OCI-LY7 (cell line): Measurements from ENCODE around the gene HSPA1L. TPM values are rescaled to one million over a fixed set of nuclear protein-coding genes. Genes with fewer than 3 reads are reported as not detected.

ENCODE experiments used
- BruUV-seq: library from RNA; stranded (reverse); fragments of 400-500 nt; replicated peaks from 2 replicates; lab custom pipeline; 2021; lab: Mats Ljungman, UMichigan
- CTCF ChIA-PET: fragments of 300-600 bp; sonication (Branson Sonifier 250); formaldehyde crosslinking; loops from one replicate; lab custom pipeline; 2022; ENCODE audit warnings: antibody characterized with exemption; ENCODE audit not compliant: unreplicated experiment; lab: Charles Lee
- POLR2A ChIA-PET: fragments of 300-600 bp; sonication (Branson Sonifier 250); formaldehyde crosslinking; loops from one replicate; lab custom pipeline; 2022; ENCODE audit warnings: antibody characterized with exemption; lab: Charles Lee
- DNase-seq: peaks from one replicate; pipeline ENCODE4 v3.0.0-alpha.2; 2015; ENCODE audit warnings: low spot score
- H2AFZ ChIP-seq: fragments of 200-600 bp; sonication (generic), shearing (Covaris generic); 2 replicates; pipeline ENCODE4 v1.6.1; 2014; ENCODE audit warnings: mild to moderate bottlenecking, antibody characterized with exemption, low read length, moderate library complexity
- H3K27ac ChIP-seq: fragments of 200-600 bp; sonication (generic); 2 replicates; pipeline ENCODE4 v1.5.1; 2014; ENCODE audit warnings: mixed run types, low read depth, mild to moderate bottlenecking, moderate library complexity, low read length, inconsistent platforms; ENCODE audit not compliant: poor library complexity, severe bottlenecking
- H3K36me3 ChIP-seq: fragments of 200-600 bp; sonication (generic); 2 replicates; pipeline ENCODE4 v1.6.1; 2014; ENCODE audit warnings: mild to moderate bottlenecking, antibody characterized with exemption, low read length, moderate library complexity, mixed read lengths; ENCODE audit not compliant: insufficient read depth
- H3K4me1 ChIP-seq: fragments of 200-600 bp; sonication (generic); 2 replicates; pipeline ENCODE4 v1.5.1; 2014; ENCODE audit warnings: mild to moderate bottlenecking, low read length; ENCODE audit not compliant: insufficient read depth, poor library complexity, severe bottlenecking
- H3K4me2 ChIP-seq: fragments of 200-600 bp; sonication (generic); 2 replicates; pipeline ENCODE4 v1.6.1; 2014; ENCODE audit warnings: mild to moderate bottlenecking, low read length
- H3K4me3 ChIP-seq: fragments of 200-600 bp; sonication (generic); 2 replicates; pipeline ENCODE4 v1.5.1; 2014; ENCODE audit warnings: mild to moderate bottlenecking, low read depth, low read length; ENCODE audit not compliant: poor library complexity, severe bottlenecking
- H3K79me2 ChIP-seq: fragments of 200-600 bp; sonication (generic); 2 replicates; pipeline ENCODE4 v1.6.1; 2016; ENCODE audit warnings: low read depth, mild to moderate bottlenecking, low read length, moderate library complexity, mixed read lengths; ENCODE audit not compliant: insufficient read depth
- H3K9me2 ChIP-seq: fragments of 200-600 bp; sonication (generic); 2 replicates; pipeline ENCODE4 v1.6.1; 2016; ENCODE audit warnings: mild to moderate bottlenecking, low read length, mixed read lengths; ENCODE audit not compliant: insufficient read depth
- H3K9me3 ChIP-seq: fragments of 200-600 bp; sonication (generic); 2 replicates; pipeline ENCODE4 v1.6.1; 2014; ENCODE audit warnings: mild to moderate bottlenecking, mixed run types, low read length, mixed read lengths
- H4K20me1 ChIP-seq: fragments of 200-600 bp; sonication (generic); 2 replicates; pipeline ENCODE4 v1.6.1; 2014; ENCODE audit warnings: mild to moderate bottlenecking, antibody characterized with exemption, low read length, moderate library complexity, mixed read lengths; ENCODE audit not compliant: insufficient read depth
- CTCF ChIP-seq: fragments of 200-600 bp; sonication (generic); conservative IDR thresholded peaks from 2 replicates; pipeline ENCODE4 v1.5.1; 2014; ENCODE audit warnings: mild to moderate bottlenecking, antibody characterized with exemption, low read length, moderate library complexity, mixed read lengths
- EZH2phosphoT487 ChIP-seq: fragments of 200-600 bp; sonication (generic); IDR thresholded peaks from 2 replicates; pipeline ENCODE4 v1.6.1; 2018; ENCODE audit warnings: low read depth, borderline replicate concordance, mild to moderate bottlenecking, mixed run types, antibody characterized with exemption, low read length, moderate library complexity, mixed read lengths
- intact Hi-C: fragments of 100-400 bp; cut with micrococcal nuclease; formaldehyde crosslinking; loops from one replicate; pipeline ENCODE4 v1.10.0; 2022; ENCODE audit not compliant: unreplicated experiment
- total RNA-seq, 2 experiments: library from RNA; depleted of rRNA in 1 of 2; stranded (reverse); fragments of >200 nt in 1 of 2; shearing (Covaris generic) in 1 of 2; gene quantifications; 2 replicates each; pipeline ENCODE4 v1.2.3, GENCODE V29; 2014 to 2022

Gene HSPA1L
- total RNA-seq, 2 experiments from 2014 or later, result 0.19 to 0.49 TPM

GRCh38 chr6:31795616-31796298 lies 19.3 kb downstream of the HSPA1L start, which contains the start of gene VARS1:
TSS of gene VARS1 (minus strand) at chr6:31795752. CDS start at chr6:31795217, 535 bp downstream.
- H4K20me1 ChIP-seq, result no peaks in the 10 kb centered on the region
- H3K79me2 ChIP-seq, result peaks cover 28% of the 10 kb centered on the region

GRCh38 chr6:31794866-31795615 lies 20.0 kb downstream of the HSPA1L start:
- H3K4me2 ChIP-seq, result peak overlapping the region; percentile 90
- H3K4me1 ChIP-seq, result peaks cover 56% of the 10 kb centered on the region
- no peak for DNase-seq
- no peaks in the 10 kb centered on the region for H3K9me3 ChIP-seq
- no peaks in the 10 kb centered on the region for H4K20me1 ChIP-seq
- peak overlapping the region; percentile 20; the same call in 1 of the 2 replicates for H2AFZ ChIP-seq
- intact Hi-C loops, result loop anchor here (1.0 to 10.0 kb wide), 3 partner anchors 68 to 250 kb away; partner anchors contain the start of genes ATP6V1G2, DDX39B, NEU1 and NFKBIL1
- peak overlapping the region; percentile 47 for H3K27ac ChIP-seq
- TF ChIP-seq EZH2phosphoT487 (no peak), CTCF (no peak)
- H3K4me3 ChIP-seq, result peak overlapping the region; percentile 90
- H3K79me2 ChIP-seq, result peaks cover 32% of the 10 kb centered on the region
- BruUV-seq, result TSS peak; percentile 72
- ChIA-PET POLR2A (interaction anchor here (0.6 kb wide), 2 partner anchors 35 to 53 kb away, joined by 3 to 6 read pairs; no protein-coding TSS in a partner anchor), CTCF (no interaction called here)
- peaks cover 51% of the 10 kb centered on the region for H3K36me3 ChIP-seq
- no peaks in the 10 kb centered on the region for H3K9me2 ChIP-seq

More at GRCh38 chr6:31795616-31796298, 19.3 kb downstream of the HSPA1L start, which contains the start of gene VARS1:
- no TSS peak for BruUV-seq
- TF ChIP-seq EZH2phosphoT487, result no peak
- peak; percentile 74 for TF ChIP-seq CTCF
- intact Hi-C loops, result loop anchor here (1.0 to 10.0 kb wide), 5 partner anchors 31 to 251 kb away; partner anchors contain the start of genes ATP6V1G2, DDX39B, HSPA1B and NEU1
- ChIA-PET POLR2A (interaction anchor here (0.5 to 1.0 kb wide), 4 partner anchors 9 to 32 kb away, joined by 3 read pairs; partner anchors contain the start of gene HSPA1B), CTCF (interaction anchor here (0.9 to 1.2 kb wide), 2 partner anchors 11 to 56 kb away, joined by 3 read pairs; partner anchors contain the start of genes LSM2 and MSH5)
- peak within 1 kb of the TSS; percentile 71 for H3K27ac ChIP-seq
- H3K4me2 ChIP-seq, result peak within 1 kb of the TSS; percentile 90
- H2AFZ ChIP-seq, result peak within 1 kb of the TSS; percentile 50; the same call in 1 of the 2 replicates
- H3K4me3 ChIP-seq, result peak within 1 kb of the TSS; percentile 90
- H3K36me3 ChIP-seq, result peaks cover 44% of the 10 kb centered on the region
- no peaks in the 10 kb centered on the region for H3K9me3 ChIP-seq
- DNase-seq, result peak; percentile 92
- H3K9me2 ChIP-seq, result no peaks in the 10 kb centered on the region
- H3K4me1 ChIP-seq, result peaks cover 49% of the 10 kb centered on the region
